ENCODE results near the gene LTBP1.

LTBP1 gene

DNA sequence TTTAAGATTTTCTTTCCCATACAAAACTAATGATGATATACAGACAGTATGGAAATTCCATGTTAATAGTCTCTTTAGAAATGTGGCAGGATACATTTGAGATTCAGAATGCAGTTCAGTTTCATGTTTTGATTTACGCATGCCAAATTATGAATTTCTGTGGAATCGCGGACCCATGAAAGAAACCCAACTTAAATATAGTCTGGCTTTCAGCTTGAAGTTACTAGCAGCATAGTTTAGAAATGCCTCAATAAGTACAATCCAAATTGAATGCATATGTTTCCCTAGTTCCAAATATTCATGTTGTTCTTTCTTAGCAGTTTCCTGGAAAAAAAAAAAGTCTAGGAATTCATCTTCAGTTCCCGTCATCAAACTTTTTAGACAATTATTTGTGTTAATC is 365.6 kb downstream of the LTBP1 start:
- TF ChIP-seq, protein P1, sequence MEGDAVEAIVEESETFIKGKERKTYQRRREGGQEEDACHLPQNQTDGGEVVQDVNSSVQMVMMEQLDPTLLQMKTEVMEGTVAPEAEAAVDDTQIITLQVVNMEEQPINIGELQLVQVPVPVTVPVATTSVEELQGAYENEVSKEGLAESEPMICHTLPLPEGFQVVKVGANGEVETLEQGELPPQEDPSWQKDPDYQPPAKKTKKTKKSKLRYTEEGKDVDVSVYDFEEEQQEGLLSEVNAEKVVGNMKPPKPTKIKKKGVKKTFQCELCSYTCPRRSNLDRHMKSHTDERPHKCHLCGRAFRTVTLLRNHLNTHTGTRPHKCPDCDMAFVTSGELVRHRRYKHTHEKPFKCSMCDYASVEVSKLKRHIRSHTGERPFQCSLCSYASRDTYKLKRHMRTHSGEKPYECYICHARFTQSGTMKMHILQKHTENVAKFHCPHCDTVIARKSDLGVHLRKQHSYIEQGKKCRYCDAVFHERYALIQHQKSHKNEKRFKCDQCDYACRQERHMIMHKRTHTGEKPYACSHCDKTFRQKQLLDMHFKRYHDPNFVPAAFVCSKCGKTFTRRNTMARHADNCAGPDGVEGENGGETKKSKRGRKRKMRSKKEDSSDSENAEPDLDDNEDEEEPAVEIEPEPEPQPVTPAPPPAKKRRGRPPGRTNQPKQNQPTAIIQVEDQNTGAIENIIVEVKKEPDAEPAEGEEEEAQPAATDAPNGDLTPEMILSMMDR (IDR thresholded peaks at IDR 0.05; ENCODE audit: borderline replicate concordance, control extremely low read depth, extremely low read depth, insufficient read depth, missing control alignments): no peak
- DNase-seq (ENCODE audit: low spot score): no peak
- in situ Hi-C loops (cut with MboI; ENCODE audit: low sequenced_read_pairs, unreplicated experiment): no loop called here

DNA sequence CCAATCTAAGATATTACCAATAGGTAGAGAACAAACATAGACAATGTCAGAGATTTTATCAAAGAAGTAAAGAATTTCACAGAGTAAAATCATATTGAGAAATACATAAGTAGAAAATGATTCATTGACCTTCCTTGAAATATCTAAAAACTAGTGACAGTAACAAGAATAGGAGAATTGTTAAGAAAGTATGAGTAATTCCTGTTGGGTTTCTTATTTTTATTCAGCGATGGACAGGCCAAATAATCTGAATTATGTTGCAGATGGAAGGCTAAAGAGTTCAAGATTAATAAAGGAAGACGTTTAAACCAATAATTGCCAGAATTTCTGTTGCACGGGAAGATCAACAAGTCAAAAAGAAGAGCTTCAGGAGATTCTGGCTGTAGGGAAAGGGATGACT is 366.3 kb downstream of the LTBP1 start:
- TF ChIP-seq, protein P1 (IDR thresholded peaks at IDR 0.05; ENCODE audit: borderline replicate concordance, control extremely low read depth, extremely low read depth, insufficient read depth, missing control alignments): no peak
- DNase-seq (ENCODE audit: low spot score): no peak
- in situ Hi-C loops (cut with MboI; ENCODE audit: low sequenced_read_pairs, unreplicated experiment): no loop called here

DNA sequence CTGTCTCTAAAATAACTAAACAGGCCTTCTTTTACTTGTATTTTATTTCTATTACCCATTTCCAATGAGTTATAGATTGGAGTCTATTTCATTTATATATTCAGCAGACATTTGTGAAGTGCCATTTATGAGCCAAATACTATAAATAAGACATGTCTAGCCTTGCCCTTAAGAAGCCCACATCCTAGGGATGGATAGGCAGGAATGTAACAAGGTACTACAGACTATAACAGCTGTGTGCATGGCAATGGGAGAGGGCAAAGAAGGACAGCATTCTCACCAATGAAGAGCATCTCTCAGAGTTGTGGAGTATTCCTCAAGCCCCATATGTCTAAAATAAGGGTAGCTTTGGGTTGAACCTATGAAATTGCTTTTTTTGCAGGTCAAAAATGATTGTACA is 367.8 kb downstream of the LTBP1 start:
- TF ChIP-seq, protein P1 (IDR thresholded peaks at IDR 0.05; ENCODE audit: borderline replicate concordance, control extremely low read depth, extremely low read depth, insufficient read depth, missing control alignments): no peak
- in situ Hi-C loops (cut with MboI; ENCODE audit: low sequenced_read_pairs, unreplicated experiment): no loop called here
- no peak for DNase-seq (ENCODE audit: low spot score)

DNA sequence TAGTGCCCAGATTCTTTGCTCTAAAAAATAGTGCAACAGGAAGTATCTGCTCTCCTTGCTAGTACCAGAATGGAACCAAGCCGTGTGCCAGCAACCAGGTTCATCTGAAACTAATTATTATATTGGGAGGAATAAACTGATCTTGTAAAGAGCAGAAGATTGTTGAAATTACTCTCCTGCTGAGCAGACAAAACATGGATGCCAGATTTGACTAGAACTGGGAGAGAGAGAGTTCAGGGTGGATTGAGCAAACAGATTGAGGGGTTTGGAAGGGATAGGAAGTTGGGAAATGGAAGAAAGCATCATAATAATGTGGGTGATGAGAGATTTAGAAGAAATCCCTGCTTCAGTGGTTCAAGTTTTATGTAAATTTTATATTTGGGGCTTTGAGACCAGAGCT is 369.6 kb downstream of the LTBP1 start:
- TF ChIP-seq, protein P1 (IDR thresholded peaks at IDR 0.05; ENCODE audit: borderline replicate concordance, control extremely low read depth, extremely low read depth, insufficient read depth, missing control alignments): no peak
- in situ Hi-C loops (cut with MboI; ENCODE audit: low sequenced_read_pairs, unreplicated experiment): no loop called here
- no peak for DNase-seq (ENCODE audit: low spot score)

DNA sequence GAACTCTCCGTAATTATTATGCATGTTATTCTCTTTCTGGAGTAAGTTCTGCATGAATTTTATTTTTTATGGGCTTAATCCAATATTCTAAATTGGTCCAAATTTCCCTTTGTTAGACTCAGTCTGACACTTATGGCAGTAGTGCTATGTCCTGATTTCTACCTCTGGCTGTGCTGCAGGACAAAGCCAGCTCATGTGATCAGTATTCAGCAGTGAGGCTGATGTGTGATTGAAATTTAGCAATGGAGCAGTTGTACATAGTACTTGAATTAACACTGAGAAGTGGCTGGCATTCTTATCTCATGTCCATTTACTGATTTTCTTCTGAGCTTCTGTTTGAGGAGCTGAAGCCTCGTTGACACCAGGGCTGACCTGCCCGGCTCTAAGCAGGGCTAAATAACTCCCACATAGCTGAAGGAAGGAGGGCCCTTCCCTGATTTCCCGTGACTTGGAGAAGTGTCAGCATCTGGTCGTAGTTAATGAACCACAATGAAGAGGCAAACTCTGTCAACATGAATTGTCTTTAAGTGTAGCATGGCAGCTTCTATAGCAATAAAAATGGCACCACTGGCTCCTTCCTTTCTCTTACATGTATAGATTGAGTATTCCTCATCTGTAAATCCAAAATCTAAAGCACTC is 370.7 kb downstream of the LTBP1 start:
- in situ Hi-C loops (cut with MboI; ENCODE audit: low sequenced_read_pairs, unreplicated experiment): no loop called here
- TF ChIP-seq, protein P1 (IDR thresholded peaks at IDR 0.05; ENCODE audit: borderline replicate concordance, control extremely low read depth, extremely low read depth, insufficient read depth, missing control alignments): no peak
- DNase-seq (ENCODE audit: low spot score): no peak

DNA sequence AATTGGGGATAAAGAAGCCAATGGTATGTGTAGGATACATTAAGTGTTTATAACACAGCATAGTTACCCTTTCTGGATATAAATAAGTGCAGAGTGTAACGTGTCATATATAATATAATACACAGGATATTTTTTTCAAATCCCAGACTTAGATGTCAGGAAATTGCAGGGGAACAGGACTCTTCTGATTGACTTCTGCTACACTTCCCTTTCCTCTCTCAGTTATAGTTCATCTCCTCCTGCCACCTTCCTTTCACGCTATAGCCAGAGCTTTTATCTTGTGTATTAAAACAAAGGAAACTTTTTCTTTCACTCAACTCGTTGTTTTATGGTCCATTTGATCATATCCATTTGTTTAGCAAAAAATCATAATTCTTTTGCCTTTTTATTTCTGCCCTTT is 371.7 kb downstream of the LTBP1 start:
- TF ChIP-seq, protein P1 (IDR thresholded peaks at IDR 0.05; ENCODE audit: borderline replicate concordance, control extremely low read depth, extremely low read depth, insufficient read depth, missing control alignments): no peak
- in situ Hi-C loops (cut with MboI; ENCODE audit: low sequenced_read_pairs, unreplicated experiment): no loop called here
- DNase-seq (ENCODE audit: low spot score): no peak

Data from GM13976 (cell line).